Measurements from ENCODE around the gene TRMT61A. TPM values are rescaled to one million over a fixed set of nuclear protein-coding genes. Genes with fewer than 3 reads are reported as not detected.

The TRMT61A gene
- polyA plus RNA-seq, 1 of the 3 experiments (the other 2 are of a cell fraction), result 15.8 TPM

DNA sequence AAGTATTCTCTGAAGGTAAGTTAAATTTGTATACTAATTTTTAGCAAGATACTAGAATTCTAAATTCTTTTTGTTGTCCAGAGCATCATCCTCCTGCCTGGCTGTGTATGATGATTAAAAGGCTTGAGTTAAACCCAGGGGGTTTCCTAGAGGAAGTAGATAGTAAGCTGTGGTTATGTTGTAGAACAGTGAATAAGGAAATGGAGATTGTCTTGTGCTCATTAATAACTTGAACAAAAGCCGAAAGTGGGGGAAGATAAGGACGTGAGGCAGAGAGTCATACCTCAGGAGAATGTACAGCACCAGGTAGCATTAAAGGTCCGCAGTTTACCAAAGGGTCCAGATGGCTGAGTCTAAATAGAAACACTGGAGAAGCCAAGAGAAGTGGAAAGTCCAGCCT, 48.4 kb upstream of the TRMT61A start:
- CTCF ChIA-PET, result interaction anchor here (1.5 to 2.3 kb wide), 2 partner anchors 14 to 38 kb away, joined by 4 to 7 read pairs; no protein-coding TSS in a partner anchor
- Histone ChIP-seq H3K9me2 (no peaks in the 10 kb centered on the region), H3K9ac (no peak overlapping the region), H3F3A (replicated peaks; ENCODE audit: insufficient read depth) (peaks cover 27% of the 10 kb centered on the region), H3K27me3 (ENCODE audit: insufficient read depth) (no peaks in the 10 kb centered on the region), H3K27ac (ENCODE audit: low read depth in 2 of 2, low read length in 1 of 2) (no peak overlapping the region), H2AFZ (ENCODE audit: low read depth) (no peak overlapping the region), H3K79me2 (ENCODE audit: insufficient read depth) (peaks cover 11% of the 10 kb centered on the region; the same call in 1 of the 2 replicates), H3K4me3 (ENCODE audit: low read depth in 2 of 2, low read length in 1 of 2) (no peak overlapping the region), H3K9me3 (no peaks in the 10 kb centered on the region), H3K36me3 (replicated peaks in 1 of 2; ENCODE audit: control insufficient read depth in 1 of 2, insufficient read depth in 2 of 2, low read length in 1 of 2) (peaks cover 31 to 68% of the 10 kb centered on the region in 2 experiments), H3K4me1 (ENCODE audit: control insufficient read depth in 1 of 2, insufficient read depth in 2 of 2, low read depth in 1 of 2, low read length in 1 of 2) (no peaks in the 10 kb centered on the region), H4K20me1 (ENCODE audit: insufficient read depth) (no peaks in the 10 kb centered on the region; the same call in 1 of the 2 replicates), H3K4me2 (no peak overlapping the region)
- POLR2A ChIA-PET, result no interaction called here
- WGBS (ENCODE audit: low lambda C conversion rate), result 95% methylated on average over 3 of the region's 3 CpGs
- no peak for DNase-seq
- TF ChIP-seq NRF1 (IDR thresholded peaks at IDR 0.05; ENCODE audit: low read depth, low read length) (no peak), SMC3 (IDR thresholded peaks at IDR 0.05; ENCODE audit: low read depth, low read length) (no peak), RCOR1 (IDR thresholded peaks at IDR 0.05; ENCODE audit: low read length) (no peak), MEF2A (IDR thresholded peaks at IDR 0.05; ENCODE audit: borderline replicate concordance, low read depth) (no peak)
- TF ChIP-seq, protein P1, sequence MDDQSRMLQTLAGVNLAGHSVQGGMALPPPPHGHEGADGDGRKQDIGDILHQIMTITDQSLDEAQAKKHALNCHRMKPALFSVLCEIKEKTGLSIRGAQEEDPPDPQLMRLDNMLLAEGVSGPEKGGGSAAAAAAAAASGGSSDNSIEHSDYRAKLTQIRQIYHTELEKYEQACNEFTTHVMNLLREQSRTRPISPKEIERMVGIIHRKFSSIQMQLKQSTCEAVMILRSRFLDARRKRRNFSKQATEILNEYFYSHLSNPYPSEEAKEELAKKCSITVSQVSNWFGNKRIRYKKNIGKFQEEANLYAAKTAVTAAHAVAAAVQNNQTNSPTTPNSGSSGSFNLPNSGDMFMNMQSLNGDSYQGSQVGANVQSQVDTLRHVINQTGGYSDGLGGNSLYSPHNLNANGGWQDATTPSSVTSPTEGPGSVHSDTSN (IDR thresholded peaks at IDR 0.05), result no peak

DNA sequence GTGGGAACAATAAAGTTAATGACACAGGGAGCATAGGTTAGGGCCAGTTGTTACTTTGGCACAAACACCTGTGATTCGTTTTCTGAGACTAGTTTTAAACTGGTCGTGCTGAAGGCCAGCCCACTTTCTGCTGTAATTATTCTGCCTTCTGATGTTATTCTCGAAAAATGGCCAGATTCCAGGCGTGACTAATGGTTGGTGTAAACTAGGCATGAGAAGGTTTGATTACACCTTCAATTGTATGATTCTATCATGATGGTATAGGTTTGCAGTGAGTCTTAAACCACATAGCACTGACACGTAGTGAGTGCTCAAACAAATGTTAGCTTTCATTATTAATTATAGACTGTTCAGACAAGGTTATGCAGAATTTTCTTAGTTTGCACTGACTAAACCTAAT, 45.4 kb upstream of the TRMT61A start:
- 43% methylated on average over 5 of the region's 5 CpGs for WGBS (ENCODE audit: low lambda C conversion rate)
- H4K20me1 ChIP-seq (ENCODE audit: insufficient read depth), result no peaks in the 10 kb centered on the region; the same call in 1 of the 2 replicates
- H3F3A ChIP-seq (replicated peaks; ENCODE audit: insufficient read depth), result peaks cover 27% of the 10 kb centered on the region
- H3K27ac ChIP-seq (ENCODE audit: low read depth in 2 of 2, low read length in 1 of 2), result peak overlapping the region in 1 of 2 experiments; percentile 10; a peak in 2 of 4 replicates
- H3K9me3 ChIP-seq, result no peaks in the 10 kb centered on the region
- no peak for DNase-seq
- TF ChIP-seq, protein P2, sequence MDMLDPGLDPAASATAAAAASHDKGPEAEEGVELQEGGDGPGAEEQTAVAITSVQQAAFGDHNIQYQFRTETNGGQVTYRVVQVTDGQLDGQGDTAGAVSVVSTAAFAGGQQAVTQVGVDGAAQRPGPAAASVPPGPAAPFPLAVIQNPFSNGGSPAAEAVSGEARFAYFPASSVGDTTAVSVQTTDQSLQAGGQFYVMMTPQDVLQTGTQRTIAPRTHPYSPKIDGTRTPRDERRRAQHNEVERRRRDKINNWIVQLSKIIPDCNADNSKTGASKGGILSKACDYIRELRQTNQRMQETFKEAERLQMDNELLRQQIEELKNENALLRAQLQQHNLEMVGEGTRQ (IDR thresholded peaks at IDR 0.05; ENCODE audit: borderline replicate concordance, low read depth, low read length), result no peak
- no peak for TF ChIP-seq RFX5 (IDR thresholded peaks at IDR 0.05; ENCODE audit: low read length)
- peak; percentile 20; the same call in 1 of the 2 replicates for TF ChIP-seq NFIC (IDR thresholded peaks at IDR 0.05; ENCODE audit: borderline replicate concordance)
- TF ChIP-seq, protein P3, sequence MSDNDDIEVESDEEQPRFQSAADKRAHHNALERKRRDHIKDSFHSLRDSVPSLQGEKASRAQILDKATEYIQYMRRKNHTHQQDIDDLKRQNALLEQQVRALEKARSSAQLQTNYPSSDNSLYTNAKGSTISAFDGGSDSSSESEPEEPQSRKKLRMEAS (IDR thresholded peaks at IDR 0.05; ENCODE audit: low read depth), result no peak
- TF ChIP-seq MXI1 (IDR thresholded peaks at IDR 0.05; ENCODE audit: low read depth, low read length), result no peak
- no peaks in the 10 kb centered on the region for H3K27me3 ChIP-seq (ENCODE audit: insufficient read depth)
- no peaks in the 10 kb centered on the region for H3K9me2 ChIP-seq
- H3K4me2 ChIP-seq, result no peak overlapping the region
- peaks cover 11% of the 10 kb centered on the region; the same call in 1 of the 2 replicates for H3K79me2 ChIP-seq (ENCODE audit: insufficient read depth)
- H3K4me1 ChIP-seq (ENCODE audit: control insufficient read depth in 1 of 2, insufficient read depth in 2 of 2, low read depth in 1 of 2, low read length in 1 of 2), result no peaks in the 10 kb centered on the region
- CTCF ChIA-PET, result interaction anchor here (1.6 kb wide), 1 partner anchor 10 kb away, joined by 5 read pairs; no protein-coding TSS in a partner anchor
- no peak overlapping the region for H2AFZ ChIP-seq (ENCODE audit: low read depth)
- peaks cover 33 to 57% of the 10 kb centered on the region in 2 experiments for H3K36me3 ChIP-seq (replicated peaks in 1 of 2; ENCODE audit: control insufficient read depth in 1 of 2, insufficient read depth in 2 of 2, low read length in 1 of 2)
- H3K9ac ChIP-seq, result no peak overlapping the region
- POLR2A ChIA-PET, result no interaction called here
- no peak overlapping the region for H3K4me3 ChIP-seq (ENCODE audit: low read depth in 2 of 2, low read length in 1 of 2)

Data from SK-N-SH (cell line).